SK-N-SH (cell line): ENCODE measurements around the gene HARS2. TPM values are rescaled to one million over a fixed set of nuclear protein-coding genes. Genes with fewer than 3 reads are reported as not detected.

Source experiments
- CTCF ChIA-PET: fragments of 300-600, 350-600 bp; formaldehyde crosslinking; extraction: SDS; loops from one replicate; lab custom pipeline; 2021; lab: Yijun Ruan, JAX
- POLR2A ChIA-PET: fragments of 350-600 bp; sonication (Branson Sonifier 250); formaldehyde crosslinking; extraction: SDS; loops from one replicate; lab custom pipeline; 2020; ENCODE audit warnings: antibody characterized with exemption, inconsistent platforms; lab: Yijun Ruan, JAX
- DNase-seq: peaks from one replicate; pipeline ENCODE4 v3.0.0; 2012
- H2AFZ ChIP-seq: fragments of 200-600 bp; sonication (generic); 2 replicates; pipeline ENCODE4 v1.8.1; 2016; ENCODE audit warnings: antibody characterized with exemption, mild to moderate bottlenecking, low read depth
- H3F3A ChIP-seq: fragments of 200-600 bp; sonication (generic); replicated peaks from 2 replicates; pipeline ENCODE3; 2016; ENCODE audit warnings: antibody characterized with exemption, mild to moderate bottlenecking; ENCODE audit not compliant: insufficient read depth
- H3K27ac ChIP-seq, 2 experiments: fragments of 200-500 bp in 1 of 2; fragments of 200-600 bp in 1 of 2; sonication (Bioruptor generic) in 1 of 2; sonication (generic), shearing (Covaris generic) in 1 of 2; 2 replicates each; pipeline versions ENCODE4 v1.5.1 to v1.6.1; 2014 to 2016; ENCODE audit warnings: low read depth in 2 of 2, inconsistent platforms in 1 of 2, low read length in 1 of 2, mild to moderate bottlenecking in 1 of 2, mixed read lengths in 1 of 2
- H3K27me3 ChIP-seq: fragments of 200-600 bp; sonication (generic), shearing (Covaris generic); 2 replicates; pipeline ENCODE4 v1.6.1; 2016; ENCODE audit warnings: mixed run types; ENCODE audit not compliant: insufficient read depth
- H3K36me3 ChIP-seq, 2 experiments: fragments of 200-500 bp in 1 of 2; fragments of 200-600 bp in 1 of 2; sonication (Bioruptor generic) in 1 of 2; sonication (generic) in 1 of 2; replicated peaks in 1 of 2; 2 replicates each; pipeline versions ENCODE3 to v1.5.1; 2014 to 2016; ENCODE audit warnings: low read length in 1 of 2, mild to moderate bottlenecking in 1 of 2; ENCODE audit not compliant: insufficient read depth in 2 of 2, control insufficient read depth in 1 of 2
- H3K4me1 ChIP-seq, 2 experiments: fragments of 200-500 bp in 1 of 2; fragments of 200-600 bp in 1 of 2; sonication (Bioruptor generic) in 1 of 2; sonication (generic), shearing (Covaris generic) in 1 of 2; 2 replicates each; pipeline versions ENCODE4 v1.5.1 to v1.6.1; 2014 to 2016; ENCODE audit warnings: low read depth in 1 of 2, low read length in 1 of 2, mixed run types in 1 of 2; ENCODE audit not compliant: insufficient read depth in 2 of 2, control insufficient read depth in 1 of 2
- H3K4me2 ChIP-seq: fragments of 200-600 bp; sonication (generic), shearing (Covaris generic); 2 replicates; pipeline ENCODE4 v1.6.1; 2017; ENCODE audit warnings: mixed run types
- H3K4me3 ChIP-seq, 2 experiments: fragments of 200-500 bp in 1 of 2; fragments of 200-600 bp in 1 of 2; sonication (Bioruptor generic) in 1 of 2; sonication (generic), shearing (Covaris generic) in 1 of 2; 2 replicates each; pipeline versions ENCODE4 v1.5.1 to v1.8.1; 2014 to 2016; ENCODE audit warnings: low read depth in 2 of 2, inconsistent platforms in 1 of 2, low read length in 1 of 2, mild to moderate bottlenecking in 1 of 2, mixed read lengths in 1 of 2, moderate library complexity in 1 of 2
- H3K79me2 ChIP-seq: fragments of 200-600 bp; sonication (generic); 2 replicates; pipeline ENCODE4 v1.8.1; 2017; ENCODE audit warnings: mild to moderate bottlenecking; ENCODE audit not compliant: insufficient read depth
- H3K9ac ChIP-seq: fragments of 200-600 bp; sonication (generic); 2 replicates; pipeline ENCODE4 v1.6.1; 2017; ENCODE audit warnings: mixed run types
- H3K9me2 ChIP-seq: fragments of 200-600 bp; sonication (generic); 2 replicates; pipeline ENCODE4 v1.6.1; 2017; ENCODE audit warnings: mixed run types
- H3K9me3 ChIP-seq: fragments of 200-600 bp; sonication (generic); 2 replicates; pipeline ENCODE4 v1.6.1; 2017; ENCODE audit warnings: mixed run types, mild to moderate bottlenecking, moderate library complexity
- H4K20me1 ChIP-seq: fragments of 200-600 bp; sonication (generic); 2 replicates; pipeline ENCODE4 v1.6.1; 2017; ENCODE audit warnings: mild to moderate bottlenecking, mixed run types; ENCODE audit not compliant: insufficient read depth
- CHD2 ChIP-seq: fragments of 150-350 bp; IDR thresholded peaks from 2 replicates; pipeline ENCODE4 v1.6.1; 2018; ENCODE audit warnings: low read length; ENCODE audit not compliant: partially characterized antibody
- ELF1 ChIP-seq: IDR thresholded peaks from 2 replicates; pipeline ENCODE4 v1.4.0; 2012
- EZH2phosphoT487 ChIP-seq: fragments of 200-600 bp; sonication (generic); IDR thresholded peaks from 2 replicates; pipeline ENCODE4 v1.6.1; 2017; ENCODE audit warnings: low read depth, mixed run types, mild to moderate bottlenecking, antibody characterized with exemption, moderate library complexity, borderline replicate concordance
- FOSL2 ChIP-seq: IDR thresholded peaks from 2 replicates; pipeline ENCODE4 v1.4.0; 2012; ENCODE audit warnings: low read depth, mild to moderate bottlenecking, moderate library complexity, borderline replicate concordance
- FOXJ3 ChIP-seq: sonication (generic); formaldehyde crosslinking; IDR thresholded peaks from 2 replicates; pipeline ENCODE4 v1.5.1; 2020; ENCODE audit warnings: mild to moderate bottlenecking, missing genetic modification reagents
- GABPA ChIP-seq: IDR thresholded peaks from 2 replicates; pipeline ENCODE4 v1.4.0; 2012; ENCODE audit warnings: low read depth, mild to moderate bottlenecking
- GATA2 ChIP-seq: sonication (generic); formaldehyde crosslinking; IDR thresholded peaks from 2 replicates; pipeline ENCODE4 v1.5.0; 2020; ENCODE audit warnings: mild to moderate bottlenecking, missing genetic modification reagents
- IRF3 ChIP-seq: fragments of 150-350 bp; IDR thresholded peaks from 2 replicates; pipeline ENCODE4 v1.6.1; 2016; ENCODE audit warnings: mild to moderate bottlenecking, low read depth, low read length
- MAX ChIP-seq: IDR thresholded peaks from 2 replicates; pipeline ENCODE4 v1.4.0; 2012; ENCODE audit warnings: low read depth
- MEF2A ChIP-seq: IDR thresholded peaks from 2 replicates; pipeline ENCODE4 v1.4.0; 2012; ENCODE audit warnings: low read depth, borderline replicate concordance
- MXI1 ChIP-seq: IDR thresholded peaks from 2 replicates; pipeline ENCODE4 v1.6.1; 2012; ENCODE audit warnings: mild to moderate bottlenecking, low read depth, low read length, improper control_type of control experiment
- PBX3 ChIP-seq: IDR thresholded peaks from 2 replicates; pipeline ENCODE4; 2012
- POLR2AphosphoS5 ChIP-seq: IDR thresholded peaks from 2 replicates; pipeline ENCODE4 v1.6.1; 2012; ENCODE audit warnings: low read depth, low read length
- RCOR1 ChIP-seq: fragments of 150-350 bp; IDR thresholded peaks from 2 replicates; pipeline ENCODE4 v1.6.1; 2017; ENCODE audit warnings: antibody characterized with exemption, low read length
- REST ChIP-seq: IDR thresholded peaks from 2 replicates; pipeline ENCODE4 v1.6.1; 2012; ENCODE audit warnings: mild to moderate bottlenecking, low read depth, low read length, moderate library complexity
- RFX5 ChIP-seq: IDR thresholded peaks from 2 replicates; pipeline ENCODE4 v1.6.1; 2012; ENCODE audit warnings: mild to moderate bottlenecking, improper control_type of control experiment, low read length
- RXRA ChIP-seq: IDR thresholded peaks from 2 replicates; pipeline ENCODE4 v1.4.0; 2012; ENCODE audit warnings: low read depth, mild to moderate bottlenecking, borderline replicate concordance
- SMC3 ChIP-seq: IDR thresholded peaks from 2 replicates; pipeline ENCODE4 v1.6.1; 2012; ENCODE audit warnings: low read depth, low read length, improper control_type of control experiment
- TEAD4 ChIP-seq: IDR thresholded peaks from 2 replicates; pipeline ENCODE4 v1.4.0; 2012; ENCODE audit warnings: mild to moderate bottlenecking, borderline replicate concordance; ENCODE audit not compliant: insufficient read depth
- USF1 ChIP-seq: IDR thresholded peaks from 2 replicates; pipeline ENCODE4 v1.4.0; 2012; ENCODE audit warnings: low read depth, borderline replicate concordance
- ZBTB33 ChIP-seq: IDR thresholded peaks from 2 replicates; pipeline ENCODE4 v1.4.0; 2012; ENCODE audit warnings: low read depth, borderline replicate concordance
- WGBS: methylation state at CpG from one replicate; pipeline ENCODE4 v1.1.6; 2017; ENCODE audit warnings: low lambda C conversion rate; 5-methylcytosine and 5-hydroxymethylcytosine counted together
- polyA plus RNA-seq, 3 experiments: library from polyadenylated mRNA; depleted of rRNA; stranded (reverse); fragments of >200 nt; gene quantifications; 2 replicates each; pipeline ENCODE4 v1.2.3, GENCODE V29; 2012

HARS2 gene
- polyA plus RNA-seq, 1 of the 3 experiments (the other 2 are of a cell fraction), result 40.8 TPM

- TF ChIP-seq REST, result no peak
- no peak for TF ChIP-seq TEAD4
- no peak for TF ChIP-seq RCOR1
- TF ChIP-seq ZBTB33, result no peak
- TF ChIP-seq MEF2A, result no peak
- TF ChIP-seq GATA2, result no peak
- no peak for TF ChIP-seq PBX3
- no peak for TF ChIP-seq RFX5
- no peak for TF ChIP-seq SMC3
These were observed 46.2 kb downstream of the HARS2 start (continued) for GRCh38 chr5:140737486-140737885.

- Histone ChIP-seq H3K27ac (no peak overlapping the region), H3K4me3 (no peak overlapping the region), H3K9me3 (no peaks in the 10 kb centered on the region; the same call in 1 of the 2 replicates), H3K9ac (no peak overlapping the region), H3K36me3 (no peaks in the 10 kb centered on the region), H3K9me2 (no peaks in the 10 kb centered on the region), H3F3A (no peaks in the 10 kb centered on the region), H3K4me1 (no peaks in the 10 kb centered on the region), H3K27me3 (no peaks in the 10 kb centered on the region), H3K4me2 (no peak overlapping the region), H3K79me2 (no peaks in the 10 kb centered on the region), H2AFZ (no peak overlapping the region), H4K20me1 (no peaks in the 10 kb centered on the region)
- CTCF ChIA-PET, result no interaction called here
- no peak for DNase-seq
- POLR2A ChIA-PET, result no interaction called here
- 5% methylated on average over 1 of the region's 1 CpG for WGBS
- TF ChIP-seq ELF1, result no peak
- TF ChIP-seq CHD2, result no peak
- no peak for TF ChIP-seq FOSL2
- no peak for TF ChIP-seq POLR2AphosphoS5
- TF ChIP-seq ZBTB33, result no peak
- TF ChIP-seq EZH2phosphoT487, result no peak
- TF ChIP-seq MAX, result no peak
- no peak for TF ChIP-seq USF1
- no peak for TF ChIP-seq MEF2A
- no peak for TF ChIP-seq RXRA
- no peak for TF ChIP-seq IRF3
- no peak for TF ChIP-seq MXI1
- no peak for TF ChIP-seq FOXJ3
- TF ChIP-seq SMC3, result no peak
- no peak for TF ChIP-seq GABPA
These were observed 50.7 kb downstream of the HARS2 start for GRCh38 chr5:140741967-140742366.
